C4-2B (cell line): Measurements from ENCODE around the gene GPA33.

Experiments
- CTCF ChIP-seq: fragments of 450-650 bp; conservative IDR thresholded peaks from 2 replicates; pipeline ENCODE4 v1.5.1; 2017; ENCODE audit warnings: mild to moderate bottlenecking
- ZFX ChIP-seq: fragments of 450-650 bp; IDR thresholded peaks from 2 replicates; pipeline ENCODE4 v1.6.1; 2017

GRCh38 chr1:167132301-167133010 is 42.3 kb upstream of the GPA33 start:
- no peak for TF ChIP-seq CTCF
- no peak for TF ChIP-seq ZFX
